GM18508 (cell line): Measurements from ENCODE around the gene SNURF.
"Not testable (repeated sequence)": the region's sequence is repeated elsewhere in the genome, so short reads cannot be mapped to it uniquely, and the experiment has no call there.

Experiments used
- ATAC-seq: cut with Tn5 transposase; IDR thresholded peaks from one replicate; pipeline ENCODE4 v1.9.1; 2021; ENCODE audit warnings: moderate number of reproducible peaks; ENCODE audit not compliant: insufficient read depth, unreplicated experiment

Gene SNURF

DNA sequence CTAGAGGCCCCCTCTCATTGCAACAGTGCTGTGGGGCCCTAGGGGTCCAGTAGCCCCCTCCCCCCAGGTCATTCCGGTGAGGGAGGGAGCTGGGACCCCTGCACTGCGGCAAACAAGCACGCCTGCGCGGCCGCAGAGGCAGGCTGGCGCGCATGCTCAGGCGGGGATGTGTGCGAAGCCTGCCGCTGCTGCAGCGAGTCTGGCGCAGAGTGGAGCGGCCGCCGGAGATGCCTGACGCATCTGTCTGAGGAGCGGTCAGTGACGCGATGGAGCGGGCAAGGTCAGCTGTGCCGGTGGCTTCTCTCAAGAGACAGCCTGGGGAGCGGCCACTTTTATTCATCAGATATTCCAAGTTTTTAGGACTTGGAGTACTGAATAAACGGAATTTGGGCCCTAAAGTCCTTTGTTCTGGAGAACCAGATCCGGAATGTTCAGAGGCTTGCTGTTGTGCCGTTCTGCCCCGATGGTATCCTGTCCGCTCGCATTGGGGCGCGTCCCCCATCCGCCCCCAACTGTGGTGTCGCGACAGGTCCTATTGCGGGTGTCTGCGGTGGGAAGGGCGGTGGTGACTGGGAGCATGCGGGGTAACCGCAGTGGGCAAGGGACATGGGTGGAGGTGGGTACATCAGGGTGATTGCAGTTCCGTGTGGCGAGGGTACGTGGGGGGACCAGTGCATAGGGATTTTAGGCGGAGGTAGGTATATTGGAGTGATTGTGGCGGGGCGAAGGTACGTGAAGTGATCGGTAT, at the start of gene SNURF, which contains the start of gene SNRPN:
Gene SNURF (plus strand): TSS at position 205 of the 748 bp plus-strand sequence. CDS start 62 bp downstream, at position 267.
Gene SNRPN (plus strand): TSS at position 205 of the 748 bp plus-strand sequence. CDS start 19,467 bp downstream, outside the sequence.
- ATAC-seq: no peak

DNA sequence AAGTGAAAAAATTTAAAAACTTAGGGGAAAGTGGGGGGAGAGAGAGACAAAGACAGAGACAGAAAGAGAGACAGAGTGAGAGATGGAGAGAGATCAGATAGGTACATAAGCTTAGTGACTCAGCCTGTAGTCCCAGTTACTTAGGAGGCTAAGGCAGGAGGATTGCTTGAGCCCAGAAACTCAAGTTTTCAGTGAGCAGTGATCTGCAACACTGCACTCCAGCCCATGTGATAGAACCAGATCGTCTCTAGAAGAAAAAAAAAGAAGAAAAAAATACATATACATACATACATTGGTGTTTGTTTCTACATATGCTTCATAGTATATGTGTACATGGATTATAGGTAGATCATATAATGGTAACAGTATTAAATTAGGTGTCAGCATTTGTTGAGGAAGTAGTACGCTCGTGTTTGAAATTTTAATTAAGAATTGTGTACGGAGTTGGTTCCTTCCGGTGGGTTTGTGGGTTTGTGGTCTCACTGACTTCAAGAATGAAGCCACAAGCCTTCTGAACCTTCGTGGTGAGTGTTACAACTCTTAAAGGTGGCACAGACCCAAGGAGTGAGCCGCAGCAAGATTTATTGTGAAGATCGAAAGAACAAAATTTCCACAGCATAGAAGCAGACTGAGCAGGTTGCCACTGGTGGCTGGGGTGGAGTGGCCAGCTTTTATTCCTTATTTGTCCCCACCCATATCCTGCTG, 38.3 kb upstream of the SNURF start:
- no peak for ATAC-seq

DNA sequence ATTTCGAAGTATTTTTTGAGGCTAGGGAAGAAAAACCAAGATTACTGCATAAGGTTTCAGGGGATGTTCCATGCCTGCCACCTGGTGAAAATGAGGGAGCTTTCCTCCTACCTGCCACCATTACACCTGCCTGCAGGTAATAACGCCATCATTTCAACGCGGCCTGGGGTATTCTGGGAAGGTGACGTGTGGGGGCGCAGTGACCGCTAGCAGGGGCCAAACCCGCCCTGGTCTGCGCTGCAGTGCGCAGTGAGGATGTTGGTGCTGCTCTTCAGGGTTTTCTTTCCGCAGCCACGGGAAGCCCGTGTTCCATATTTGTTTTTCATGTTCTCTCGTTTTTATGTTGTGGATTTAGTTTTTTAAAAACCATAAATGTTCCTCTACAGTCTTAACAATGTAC, 37.4 kb upstream of the SNURF start:
- ATAC-seq: no peak

- no peak for ATAC-seq
Measured at GRCh38 chr15:24919446-24919845, 35.3 kb upstream of the SNURF start.

DNA sequence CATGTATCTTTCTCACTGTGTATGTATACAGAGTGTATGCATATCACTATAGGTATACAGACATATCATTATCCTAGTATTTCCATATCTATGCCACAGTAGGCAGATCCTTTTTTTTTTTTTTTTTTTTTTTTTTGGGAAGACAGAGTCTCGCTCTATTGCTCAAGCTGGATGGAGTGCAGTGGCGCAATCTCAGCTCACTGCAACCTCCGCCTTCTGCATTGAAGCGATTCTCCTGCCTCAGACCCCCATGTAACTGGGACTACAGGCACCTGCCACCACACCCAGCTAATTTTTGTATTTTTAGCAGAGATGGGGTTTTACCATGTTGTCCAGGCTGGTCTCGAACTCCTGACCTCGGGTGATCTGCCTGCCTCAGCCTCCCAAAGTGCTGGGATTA, 32.0 kb upstream of the SNURF start:
- ATAC-seq: not testable (repeated sequence)

DNA sequence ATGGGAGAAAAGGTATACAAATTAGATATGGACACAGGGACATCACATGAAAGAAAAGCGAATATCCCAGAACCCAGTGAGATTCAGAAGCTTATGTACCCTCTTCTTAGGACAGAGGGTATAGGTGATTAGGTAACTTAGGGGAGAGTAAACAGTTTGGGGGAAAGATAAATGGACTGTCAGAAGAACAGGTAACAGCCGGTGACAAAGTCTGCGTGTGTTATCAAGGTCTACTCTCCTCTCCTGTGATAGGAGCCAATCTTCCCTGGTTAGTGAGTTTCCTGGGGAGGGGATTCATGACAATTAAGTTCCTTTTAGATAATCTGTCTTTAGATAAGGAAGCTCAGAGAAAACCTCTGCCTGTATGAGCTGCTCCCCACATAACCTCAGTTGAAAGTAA, 30.6 kb upstream of the SNURF start:
- ATAC-seq: no peak

GRCh38 chr15:24924621-24925020, 30.2 kb upstream of the SNURF start:
- ATAC-seq: no peak

DNA sequence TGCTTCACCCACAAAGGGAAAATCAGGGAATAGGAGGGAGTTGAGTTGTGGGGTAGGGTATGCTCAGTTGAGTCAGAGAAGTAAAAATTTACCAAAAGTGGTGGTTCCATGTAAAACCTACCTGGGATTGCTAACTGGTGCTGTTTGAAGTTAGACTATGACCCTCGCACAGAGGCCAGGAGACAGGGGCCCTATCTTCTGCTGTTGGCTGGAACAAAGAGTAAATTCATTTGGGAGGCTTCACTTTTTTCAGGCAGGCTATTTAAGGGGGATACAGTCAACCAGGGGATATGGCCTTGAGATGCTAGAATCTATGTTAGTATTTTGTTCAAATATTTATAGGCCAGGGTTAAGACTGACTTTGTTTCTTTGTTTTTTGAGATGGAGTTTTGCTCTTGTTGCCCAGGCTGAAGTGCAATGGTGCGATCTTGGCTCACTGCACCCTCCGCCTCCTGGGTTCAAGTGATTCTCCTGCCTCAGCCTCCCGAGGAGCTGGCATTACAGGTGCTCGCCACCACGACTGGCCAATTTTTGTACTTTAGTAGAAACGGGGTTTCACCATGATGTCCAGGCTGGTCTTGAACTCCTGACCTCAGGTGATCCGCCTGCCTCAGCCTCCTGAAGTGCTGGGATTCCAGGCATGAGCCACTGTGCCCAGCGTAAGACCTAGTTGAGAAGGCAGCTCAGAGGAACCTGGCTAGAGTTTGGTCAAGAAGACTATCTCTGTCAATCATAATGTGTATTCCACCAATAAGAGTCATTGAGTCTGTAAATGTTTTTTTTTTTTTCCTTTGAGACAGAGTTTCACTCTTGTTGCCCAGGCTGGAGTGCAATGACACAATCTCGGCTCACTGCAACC, 22.7 kb upstream of the SNURF start:
- not testable (repeated sequence) for ATAC-seq

- no peak for ATAC-seq
Measured at GRCh38 chr15:24933716-24934115, 21.1 kb upstream of the SNURF start.

DNA sequence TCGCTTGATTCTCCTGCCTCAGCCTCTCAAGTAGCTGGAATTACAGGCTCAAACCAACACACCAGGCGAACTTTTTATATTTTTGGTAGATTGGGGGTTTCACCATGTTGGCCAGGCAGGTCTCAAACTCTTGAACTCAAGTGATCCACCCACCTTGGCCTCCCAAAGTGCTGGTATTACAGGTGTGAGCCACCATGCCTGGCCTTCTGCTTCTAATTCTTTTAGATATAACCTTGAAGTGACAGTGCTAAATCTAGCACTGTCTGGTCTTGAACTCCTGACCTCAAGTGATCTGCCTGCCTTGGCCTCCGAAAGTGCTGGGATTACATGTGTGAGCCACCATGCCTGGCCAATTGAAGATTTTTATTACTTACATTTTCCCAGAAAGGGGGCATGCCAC, 16.6 kb upstream of the SNURF start:
- not testable (repeated sequence) for ATAC-seq

- ATAC-seq: no peak
Measured at GRCh38 chr15:24940236-24940635, 14.6 kb upstream of the SNURF start.

DNA sequence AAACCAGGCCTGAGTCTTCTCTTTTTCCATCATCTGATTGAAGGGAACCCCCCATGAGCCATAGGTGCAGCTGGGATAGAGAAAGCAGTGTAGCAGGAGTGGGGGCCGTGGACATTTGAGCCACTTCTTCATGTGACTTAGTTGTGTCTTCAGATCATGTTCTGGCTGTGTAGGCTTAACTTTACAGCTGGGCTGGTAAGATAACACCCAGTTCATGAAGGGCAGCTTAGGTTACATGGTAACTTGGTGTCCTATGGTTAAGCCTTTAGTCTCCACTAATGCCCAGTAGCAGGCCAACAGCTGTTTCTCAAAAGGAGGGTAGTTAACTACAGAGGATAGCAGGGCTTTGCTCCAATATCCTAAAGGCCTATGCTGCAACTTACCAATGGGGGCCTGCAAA, 11.4 kb upstream of the SNURF start:
- no peak for ATAC-seq

DNA sequence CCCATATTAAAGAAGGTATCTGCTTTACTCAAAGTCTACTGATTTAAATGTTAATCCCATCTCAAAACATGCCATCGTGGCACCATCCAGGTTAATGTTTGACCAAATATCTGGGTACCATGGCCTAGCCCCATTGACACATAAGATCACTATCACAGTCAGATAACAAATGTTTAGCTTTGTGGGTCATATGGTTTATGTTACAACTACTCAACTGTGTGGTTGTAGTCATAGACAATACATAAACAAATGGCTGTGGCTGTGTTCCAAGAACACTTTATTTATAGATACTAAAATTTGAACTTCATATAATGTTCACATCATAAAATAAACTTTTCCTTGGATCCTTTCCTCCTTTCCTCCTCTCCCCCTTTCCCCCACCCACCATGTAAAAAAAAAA, 9.8 kb upstream of the SNURF start:
- ATAC-seq: no peak

DNA sequence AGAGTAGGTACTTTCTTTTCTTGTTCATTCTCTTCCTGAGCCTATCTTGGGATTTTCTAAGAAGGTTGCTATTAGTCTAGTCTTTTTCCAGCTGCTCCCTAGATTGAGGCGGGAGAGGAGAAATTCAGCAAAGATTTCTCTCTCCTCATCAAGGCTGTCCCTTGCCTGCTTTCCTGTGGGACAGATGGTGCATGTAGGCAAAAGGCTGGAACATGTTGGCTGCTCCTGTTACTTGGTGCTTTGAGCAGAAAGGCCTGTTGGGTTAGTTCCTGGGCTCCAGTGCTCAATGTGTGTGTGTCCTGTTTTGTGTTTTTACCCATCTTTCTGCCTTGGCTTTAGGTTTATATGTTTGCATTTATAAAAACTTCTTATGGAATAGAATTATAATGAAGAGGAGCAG, 9.1 kb upstream of the SNURF start:
- no peak for ATAC-seq

- ATAC-seq: no peak
Measured at GRCh38 chr15:24948495-24948894, 6.3 kb upstream of the SNURF start.

DNA sequence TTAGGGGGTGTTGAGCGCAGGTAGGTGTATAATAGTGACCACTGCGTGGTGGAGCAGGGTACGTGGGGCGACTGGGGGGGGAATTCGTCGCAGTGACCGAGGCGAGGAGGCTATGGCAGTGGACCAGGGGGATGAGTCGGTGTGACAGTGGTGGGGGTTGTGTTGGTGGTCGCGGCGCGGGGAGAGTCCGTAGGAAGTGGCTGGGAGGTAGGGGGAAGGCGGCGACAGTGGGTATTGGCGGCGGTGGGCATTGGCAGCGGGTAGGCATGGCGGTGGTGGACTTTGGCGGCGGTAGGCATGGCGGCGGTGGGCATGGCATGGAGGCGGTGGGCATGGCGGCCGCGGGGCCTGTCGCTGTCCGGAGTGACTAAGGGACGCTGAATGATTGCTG, 739 bp downstream of the SNURF start:
- no peak for ATAC-seq

- ATAC-seq: peak; percentile 56
Measured at GRCh38 chr15:24956111-24956838, 1.5 kb downstream of the SNURF start.

DNA sequence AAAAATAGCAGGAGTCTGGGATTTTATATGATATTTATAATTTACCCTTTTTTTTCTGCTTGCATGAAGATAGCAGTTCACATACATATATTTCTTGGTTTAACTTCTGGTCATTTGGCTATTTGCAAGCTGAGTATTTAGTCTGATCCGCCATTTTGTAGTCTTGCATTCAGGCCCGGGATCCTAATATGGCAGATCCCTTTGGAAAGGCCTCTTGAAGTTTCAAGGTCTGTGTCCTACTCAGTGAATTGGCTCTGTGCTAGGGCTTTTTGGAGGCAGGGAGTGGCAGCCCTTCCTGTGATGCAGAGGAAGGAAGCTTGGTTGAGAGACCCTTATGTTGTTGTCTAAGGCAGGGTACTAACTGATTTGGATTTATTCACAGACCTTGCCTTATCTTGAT, 2.9 kb downstream of the SNURF start:
- ATAC-seq: no peak

- no peak for ATAC-seq
Measured at GRCh38 chr15:24961967-24962366, 7.2 kb downstream of the SNURF start.

GRCh38 chr15:24962880-24963279, 8.1 kb downstream of the SNURF start:
- ATAC-seq: no peak
